Activated naive CD8-positive, alpha-beta T cell treated with anti-CD3 and anti-CD28 coated beads for 36 hours (primary cell): ENCODE results near the gene IRF1. TPM values are rescaled to one million over a fixed set of nuclear protein-coding genes. Genes with fewer than 3 reads are reported as not detected.
A peak's percentile ranks its signal among the peaks of the same experiment; 100 is the strongest.

Experiments used
- DNase-seq: peaks from one replicate; pipeline ENCODE4 v3.0.0; 2021
- H3K27ac Mint-ChIP-seq: one replicate; pipeline ENCODE4 v1.8.0; 2022; ENCODE audit warnings: mild to moderate bottlenecking, moderate library complexity, mixed read lengths
- H3K27me3 Mint-ChIP-seq: one replicate; pipeline ENCODE4 v1.8.0; 2022; ENCODE audit warnings: mild to moderate bottlenecking, mixed read lengths
- H3K36me3 Mint-ChIP-seq: one replicate; pipeline ENCODE4 v1.8.0; 2021; ENCODE audit warnings: mild to moderate bottlenecking, mixed read lengths
- H3K4me1 Mint-ChIP-seq: one replicate; pipeline ENCODE4 v1.8.0; 2021; ENCODE audit warnings: mixed read lengths
- H3K4me3 Mint-ChIP-seq: one replicate; pipeline ENCODE4 v1.8.0; 2022; ENCODE audit warnings: mild to moderate bottlenecking, moderate library complexity, mixed read lengths
- H3K9me3 Mint-ChIP-seq: one replicate; pipeline ENCODE4 v1.8.0; 2022; ENCODE audit warnings: mixed read lengths
- total RNA-seq, 2 experiments: library from RNA; stranded (reverse); gene quantifications; one replicate each; pipeline ENCODE4 v1.2.3, GENCODE V29; 2021

IRF1 gene
- total RNA-seq, 2 experiments from 2014 or later, result 228 to 232 TPM

- H3K9me3 Mint-ChIP-seq, result peaks cover 2% of the 10 kb centered on the region
- peaks cover 49% of the 10 kb centered on the region for H3K36me3 Mint-ChIP-seq
- peak overlapping the region; percentile 29 for H3K4me3 Mint-ChIP-seq
- DNase-seq, result no peak
- peak overlapping the region; percentile 90 for H3K27ac Mint-ChIP-seq
- peaks cover 70% of the 10 kb centered on the region for H3K4me1 Mint-ChIP-seq
- H3K27me3 Mint-ChIP-seq, result no peaks in the 10 kb centered on the region
Measured at GRCh38 chr5:132458651-132459030, 31.9 kb downstream of the IRF1 start.

DNA sequence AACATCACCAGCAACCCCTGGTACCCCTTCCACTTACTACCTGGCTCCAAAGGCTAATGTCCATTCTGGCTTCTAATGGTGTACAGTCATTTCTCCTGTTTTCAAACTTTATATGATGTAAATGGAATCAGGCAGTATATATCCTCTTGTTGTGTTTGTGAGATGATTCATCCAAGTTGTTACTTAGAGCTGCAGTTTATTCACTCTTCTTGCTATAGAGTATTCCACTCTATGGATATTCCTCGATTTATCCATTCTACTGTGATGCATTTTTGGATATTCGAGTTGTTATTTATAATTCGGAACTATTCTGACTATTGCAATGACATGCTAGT, 32.4 kb downstream of the IRF1 start:
- H3K27me3 Mint-ChIP-seq, result no peaks in the 10 kb centered on the region
- peaks cover 2% of the 10 kb centered on the region for H3K9me3 Mint-ChIP-seq
- H3K27ac Mint-ChIP-seq, result peak overlapping the region; percentile 90
- H3K4me1 Mint-ChIP-seq, result peaks cover 70% of the 10 kb centered on the region
- H3K36me3 Mint-ChIP-seq, result peaks cover 53% of the 10 kb centered on the region
- H3K4me3 Mint-ChIP-seq, result peak overlapping the region; percentile 6
- DNase-seq, result no peak

GRCh38 chr5:132457371-132458225, 33.0 kb downstream of the IRF1 start:
- Mint-ChIP-seq H3K9me3 (peaks cover 7% of the 10 kb centered on the region), H3K4me3 (no peak overlapping the region), H3K27me3 (no peaks in the 10 kb centered on the region), H3K27ac (peak overlapping the region; percentile 90), H3K4me1 (peaks cover 76% of the 10 kb centered on the region), H3K36me3 (peaks cover 56% of the 10 kb centered on the region)
- DNase-seq, result peak; percentile 45

DNA sequence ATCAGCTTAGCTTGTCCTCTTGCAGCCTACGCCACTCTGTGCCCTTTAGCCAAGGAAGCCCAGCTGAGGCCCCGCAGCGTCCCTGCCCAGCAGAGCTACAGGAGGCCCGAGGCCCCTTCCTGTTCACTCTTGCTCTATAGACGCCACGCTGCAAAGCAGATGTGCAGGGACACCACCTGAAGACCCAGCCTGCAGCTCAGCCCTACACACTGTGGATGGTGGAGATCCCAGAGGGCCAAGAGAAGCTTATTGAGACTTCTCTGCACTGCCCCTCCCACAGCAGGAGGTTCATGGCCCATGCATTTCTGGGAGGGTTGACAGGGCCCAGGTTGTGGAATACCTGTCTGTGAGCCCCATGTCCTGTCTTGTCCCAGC, 33.6 kb downstream of the IRF1 start:
- Mint-ChIP-seq H3K4me1 (peaks cover 78% of the 10 kb centered on the region), H3K4me3 (no peak overlapping the region), H3K9me3 (peaks cover 8% of the 10 kb centered on the region), H3K36me3 (peaks cover 60% of the 10 kb centered on the region), H3K27ac (peak overlapping the region; percentile 90), H3K27me3 (no peaks in the 10 kb centered on the region)
- peak; percentile 15 for DNase-seq

DNA sequence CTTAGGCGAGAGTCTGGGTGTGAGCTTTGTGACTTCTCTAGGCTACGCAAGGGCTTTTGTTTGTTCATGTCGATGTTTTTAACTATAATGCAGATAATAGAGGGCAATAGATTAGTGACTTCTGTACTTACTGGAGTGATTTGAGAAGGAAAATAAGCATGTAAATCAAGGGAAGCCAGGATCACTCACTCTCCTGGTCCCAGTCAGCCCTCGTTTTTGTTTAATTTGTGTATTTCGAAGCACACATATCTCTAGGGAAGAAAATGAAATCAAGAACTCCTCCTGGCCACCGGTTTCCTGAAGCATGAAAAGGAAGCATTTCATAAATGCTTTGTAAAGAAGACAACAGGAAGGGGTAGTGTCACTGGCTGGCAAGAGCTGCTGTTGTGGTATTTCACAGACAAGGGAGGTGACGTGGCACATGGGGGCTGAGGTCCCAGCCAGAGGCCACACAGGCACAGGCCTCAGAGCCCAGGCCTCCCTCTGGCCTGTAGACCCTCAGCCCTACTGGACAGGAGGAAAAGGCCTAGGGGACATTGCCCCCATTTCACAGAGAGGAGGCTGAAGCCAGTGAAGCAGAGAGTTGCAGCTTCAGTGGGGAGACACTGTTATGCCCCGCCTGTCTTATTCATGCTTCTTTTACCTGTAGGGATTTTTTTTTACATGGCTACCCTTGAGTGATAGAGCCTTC, 34.1 kb downstream of the IRF1 start:
- peak overlapping the region; percentile 35 for H3K4me3 Mint-ChIP-seq
- peak overlapping the region; percentile 90 for H3K27ac Mint-ChIP-seq
- peaks cover 8% of the 10 kb centered on the region for H3K9me3 Mint-ChIP-seq
- H3K36me3 Mint-ChIP-seq, result peaks cover 58% of the 10 kb centered on the region
- peaks cover 76% of the 10 kb centered on the region for H3K4me1 Mint-ChIP-seq
- H3K27me3 Mint-ChIP-seq, result no peaks in the 10 kb centered on the region
- peak; percentile 52 for DNase-seq

DNA sequence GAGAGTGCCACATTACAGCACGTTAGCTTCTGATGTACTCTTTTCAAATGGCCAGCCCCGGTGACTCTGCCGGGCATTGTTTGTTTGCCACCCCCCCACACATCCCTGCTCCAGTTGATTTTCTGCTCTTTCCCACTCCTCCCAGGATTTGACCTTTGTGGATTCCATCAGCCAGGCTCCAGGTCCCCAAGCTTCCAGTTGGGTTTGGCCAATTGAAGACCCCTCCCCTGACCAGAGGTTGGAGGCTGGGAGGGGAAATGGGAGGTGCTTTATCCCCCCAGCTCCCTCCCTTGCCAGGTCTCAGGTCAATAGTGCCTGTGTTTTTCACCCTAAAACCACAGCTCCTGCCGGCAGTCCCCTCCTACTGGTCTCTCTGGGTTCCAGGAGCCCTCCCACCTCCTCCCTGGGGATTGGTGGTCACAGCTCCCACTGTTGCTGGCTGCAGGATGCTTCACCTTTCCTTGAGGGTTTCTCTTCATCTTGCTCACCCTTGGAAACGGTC, 34.9 kb downstream of the IRF1 start:
- H3K4me3 Mint-ChIP-seq, result no peak overlapping the region
- H3K9me3 Mint-ChIP-seq, result peaks cover 8% of the 10 kb centered on the region
- no peaks in the 10 kb centered on the region for H3K27me3 Mint-ChIP-seq
- H3K27ac Mint-ChIP-seq, result peak overlapping the region; percentile 90
- H3K4me1 Mint-ChIP-seq, result peaks cover 73% of the 10 kb centered on the region
- DNase-seq, result no peak
- H3K36me3 Mint-ChIP-seq, result peaks cover 52% of the 10 kb centered on the region

- DNase-seq, result no peak
- no peak overlapping the region for H3K4me3 Mint-ChIP-seq
- no peak overlapping the region for H3K27ac Mint-ChIP-seq
- H3K9me3 Mint-ChIP-seq, result peaks cover 6% of the 10 kb centered on the region
- peaks cover 60% of the 10 kb centered on the region for H3K4me1 Mint-ChIP-seq
- no peaks in the 10 kb centered on the region for H3K27me3 Mint-ChIP-seq
- H3K36me3 Mint-ChIP-seq, result peaks cover 48% of the 10 kb centered on the region
Measured at GRCh38 chr5:132454361-132454760, 36.2 kb downstream of the IRF1 start.

DNA sequence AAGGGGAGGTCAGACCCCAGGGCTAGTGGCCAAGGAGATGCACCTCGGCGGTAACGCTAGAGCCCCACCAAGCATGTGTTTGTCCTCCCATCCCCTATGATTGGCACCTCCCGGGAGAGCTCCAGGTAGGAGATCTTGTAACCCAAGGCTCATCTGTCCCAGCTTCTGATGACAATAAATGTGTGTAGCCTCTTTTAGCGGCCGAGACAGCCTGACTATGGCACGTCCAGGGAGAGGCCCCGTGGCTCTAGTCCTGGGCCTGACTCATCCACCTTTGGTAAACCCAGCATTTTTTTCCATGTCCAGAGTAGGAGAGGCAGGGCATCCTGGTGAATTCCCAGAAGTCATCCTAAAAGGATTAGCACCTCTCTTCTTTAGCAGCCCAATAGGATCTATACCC, 39.2 kb downstream of the IRF1 start:
- no peak overlapping the region for H3K27ac Mint-ChIP-seq

GRCh38 chr5:132449060-132449459, 41.5 kb downstream of the IRF1 start:
- H3K27ac Mint-ChIP-seq, result no peak overlapping the region
- DNase-seq, result no peak
- H3K36me3 Mint-ChIP-seq, result peaks cover 50% of the 10 kb centered on the region
- peaks cover 6% of the 10 kb centered on the region for H3K9me3 Mint-ChIP-seq
- H3K27me3 Mint-ChIP-seq, result no peaks in the 10 kb centered on the region
- no peak overlapping the region for H3K4me3 Mint-ChIP-seq
- peaks cover 44% of the 10 kb centered on the region for H3K4me1 Mint-ChIP-seq

More for the DNA sequence above, 39.2 kb downstream of the IRF1 start:
- Mint-ChIP-seq H3K36me3 (peaks cover 56% of the 10 kb centered on the region), H3K27me3 (no peaks in the 10 kb centered on the region), H3K4me1 (peaks cover 43% of the 10 kb centered on the region), H3K4me3 (no peak overlapping the region), H3K9me3 (peaks cover 6% of the 10 kb centered on the region)
- DNase-seq, result no peak

- no peak for DNase-seq
- Mint-ChIP-seq H3K4me3 (no peak overlapping the region), H3K36me3 (peaks cover 42% of the 10 kb centered on the region), H3K27ac (no peak overlapping the region), H3K4me1 (peaks cover 39% of the 10 kb centered on the region), H3K9me3 (no peaks in the 10 kb centered on the region), H3K27me3 (no peaks in the 10 kb centered on the region)
Measured at GRCh38 chr5:132447196-132447595, 43.4 kb downstream of the IRF1 start.

DNA sequence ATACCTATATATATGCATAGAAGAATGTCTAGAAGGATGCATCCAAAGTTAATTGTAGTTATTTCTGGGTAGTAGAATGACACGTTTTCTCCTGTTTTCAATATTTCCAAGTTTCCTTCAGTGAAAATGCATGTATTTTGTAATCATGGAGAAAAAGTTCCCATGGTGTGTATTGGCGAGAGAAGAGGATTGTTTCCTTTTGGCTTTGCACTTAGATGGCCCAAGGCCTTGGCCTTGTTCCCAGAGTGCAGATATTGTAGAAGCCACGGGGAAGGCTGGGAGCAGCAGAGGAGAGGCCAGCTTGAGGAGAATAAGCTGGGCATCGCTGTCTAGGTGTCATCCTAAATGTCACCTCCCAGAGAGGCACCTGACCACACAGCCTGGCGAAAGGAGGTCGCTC, 44.0 kb downstream of the IRF1 start:
- H3K36me3 Mint-ChIP-seq, result peaks cover 42% of the 10 kb centered on the region
- H3K27ac Mint-ChIP-seq, result no peak overlapping the region
- peaks cover 44% of the 10 kb centered on the region for H3K4me1 Mint-ChIP-seq
- DNase-seq, result no peak
- no peak overlapping the region for H3K4me3 Mint-ChIP-seq
- no peaks in the 10 kb centered on the region for H3K9me3 Mint-ChIP-seq
- H3K27me3 Mint-ChIP-seq, result no peaks in the 10 kb centered on the region

GRCh38 chr5:132445930-132446329, 44.6 kb downstream of the IRF1 start:
- no peak for DNase-seq
- no peaks in the 10 kb centered on the region for H3K27me3 Mint-ChIP-seq
- H3K9me3 Mint-ChIP-seq, result no peaks in the 10 kb centered on the region
- H3K4me3 Mint-ChIP-seq, result no peak overlapping the region
- peaks cover 45% of the 10 kb centered on the region for H3K36me3 Mint-ChIP-seq
- H3K27ac Mint-ChIP-seq, result no peak overlapping the region
- peaks cover 49% of the 10 kb centered on the region for H3K4me1 Mint-ChIP-seq

GRCh38 chr5:132445640-132445923, 45.0 kb downstream of the IRF1 start:
- Mint-ChIP-seq H3K27ac (no peak overlapping the region), H3K36me3 (peaks cover 45% of the 10 kb centered on the region)

GRCh38 chr5:132444841-132445639, 45.5 kb downstream of the IRF1 start:
- H3K36me3 Mint-ChIP-seq, result peaks cover 50% of the 10 kb centered on the region
- H3K9me3 Mint-ChIP-seq, result no peaks in the 10 kb centered on the region
- no peak overlapping the region for H3K4me3 Mint-ChIP-seq
- H3K4me1 Mint-ChIP-seq, result peaks cover 51% of the 10 kb centered on the region
- no peaks in the 10 kb centered on the region for H3K27me3 Mint-ChIP-seq
- no peak for DNase-seq
- H3K27ac Mint-ChIP-seq, result no peak overlapping the region

More at GRCh38 chr5:132445640-132445923, 45.0 kb downstream of the IRF1 start:
- no peak overlapping the region for H3K4me3 Mint-ChIP-seq
- H3K4me1 Mint-ChIP-seq, result peaks cover 50% of the 10 kb centered on the region
- H3K9me3 Mint-ChIP-seq, result no peaks in the 10 kb centered on the region
- no peaks in the 10 kb centered on the region for H3K27me3 Mint-ChIP-seq
- DNase-seq, result no peak

DNA sequence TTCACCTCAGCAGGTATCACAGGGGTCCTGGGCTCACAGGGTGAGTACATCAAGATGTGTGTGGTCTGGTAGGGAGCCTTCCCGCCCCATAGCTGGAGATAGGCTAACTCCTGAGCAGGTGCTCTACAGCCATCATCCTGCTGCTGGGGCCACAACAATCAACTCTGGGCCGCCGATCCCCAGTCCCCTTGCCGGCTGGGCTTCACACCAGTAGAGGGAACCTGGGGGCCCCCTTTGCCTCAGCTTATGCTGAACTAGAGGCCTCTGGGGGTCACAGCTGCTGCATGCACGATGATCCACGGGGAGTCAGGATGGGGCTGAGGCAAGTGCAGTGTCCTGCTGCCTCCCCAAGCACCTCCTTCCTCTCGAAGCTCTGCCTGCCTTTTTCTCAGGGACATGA, 46.5 kb downstream of the IRF1 start:
- Mint-ChIP-seq H3K9me3 (no peaks in the 10 kb centered on the region), H3K27ac (no peak overlapping the region), H3K36me3 (peaks cover 45% of the 10 kb centered on the region), H3K4me1 (peaks cover 61% of the 10 kb centered on the region), H3K4me3 (no peak overlapping the region), H3K27me3 (no peaks in the 10 kb centered on the region)
- DNase-seq, result no peak
